ENCODE results near the gene RAPGEF4. TPM values are rescaled to one million over a fixed set of nuclear protein-coding genes. Genes with fewer than 3 reads are reported as not detected.

Gene RAPGEF4
- total RNA-seq, 2 experiments from 2014 or later, result 0.85 to 1.3 TPM

DNA sequence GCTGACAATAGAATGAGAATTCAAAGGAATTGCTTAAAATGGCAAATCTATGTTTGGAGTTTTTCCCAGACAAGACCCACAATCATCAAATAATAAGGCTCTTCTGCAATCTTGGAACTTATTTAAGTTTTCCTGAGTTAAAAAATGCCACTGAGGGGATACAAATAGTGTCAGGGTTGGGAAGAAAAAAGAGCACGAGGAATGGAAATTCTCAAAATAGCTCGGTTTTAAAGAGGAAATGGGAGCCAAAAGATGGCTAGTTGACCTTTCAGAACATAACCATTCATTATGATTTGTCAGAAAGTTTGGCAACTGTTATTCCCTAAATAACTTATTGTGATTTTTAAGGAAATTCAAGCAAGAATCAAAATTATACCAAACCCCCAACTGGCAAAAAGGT is 127.7 kb downstream of the RAPGEF4 start:
- intact Hi-C loops (cut with micrococcal nuclease), result no loop called here
- ATAC-seq (no peak), DNase-seq (no peak)
- POLR2A ChIA-PET, result no interaction called here
- TF ChIP-seq, protein P1, sequence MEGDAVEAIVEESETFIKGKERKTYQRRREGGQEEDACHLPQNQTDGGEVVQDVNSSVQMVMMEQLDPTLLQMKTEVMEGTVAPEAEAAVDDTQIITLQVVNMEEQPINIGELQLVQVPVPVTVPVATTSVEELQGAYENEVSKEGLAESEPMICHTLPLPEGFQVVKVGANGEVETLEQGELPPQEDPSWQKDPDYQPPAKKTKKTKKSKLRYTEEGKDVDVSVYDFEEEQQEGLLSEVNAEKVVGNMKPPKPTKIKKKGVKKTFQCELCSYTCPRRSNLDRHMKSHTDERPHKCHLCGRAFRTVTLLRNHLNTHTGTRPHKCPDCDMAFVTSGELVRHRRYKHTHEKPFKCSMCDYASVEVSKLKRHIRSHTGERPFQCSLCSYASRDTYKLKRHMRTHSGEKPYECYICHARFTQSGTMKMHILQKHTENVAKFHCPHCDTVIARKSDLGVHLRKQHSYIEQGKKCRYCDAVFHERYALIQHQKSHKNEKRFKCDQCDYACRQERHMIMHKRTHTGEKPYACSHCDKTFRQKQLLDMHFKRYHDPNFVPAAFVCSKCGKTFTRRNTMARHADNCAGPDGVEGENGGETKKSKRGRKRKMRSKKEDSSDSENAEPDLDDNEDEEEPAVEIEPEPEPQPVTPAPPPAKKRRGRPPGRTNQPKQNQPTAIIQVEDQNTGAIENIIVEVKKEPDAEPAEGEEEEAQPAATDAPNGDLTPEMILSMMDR (IDR thresholded peaks at IDR 0.05), result no peak
- H3K27me3 Mint-ChIP-seq, result peaks cover 18% of the 10 kb centered on the region
- H3K4me3 Mint-ChIP-seq, result no peak overlapping the region
- no peak overlapping the region for H3K27ac Mint-ChIP-seq
- H3K36me3 Mint-ChIP-seq (ENCODE audit: low read depth), result no peaks in the 10 kb centered on the region
- CTCF ChIA-PET, result interaction anchor here (0.9 to 5.2 kb wide), 6 partner anchors 11 to 72 kb away, joined by 3 to 50 read pairs (median 4); no protein-coding TSS in a partner anchor
- H3K4me1 Mint-ChIP-seq (ENCODE audit: low read depth), result no peaks in the 10 kb centered on the region
- H3K9me3 Mint-ChIP-seq, result no peaks in the 10 kb centered on the region

DNA sequence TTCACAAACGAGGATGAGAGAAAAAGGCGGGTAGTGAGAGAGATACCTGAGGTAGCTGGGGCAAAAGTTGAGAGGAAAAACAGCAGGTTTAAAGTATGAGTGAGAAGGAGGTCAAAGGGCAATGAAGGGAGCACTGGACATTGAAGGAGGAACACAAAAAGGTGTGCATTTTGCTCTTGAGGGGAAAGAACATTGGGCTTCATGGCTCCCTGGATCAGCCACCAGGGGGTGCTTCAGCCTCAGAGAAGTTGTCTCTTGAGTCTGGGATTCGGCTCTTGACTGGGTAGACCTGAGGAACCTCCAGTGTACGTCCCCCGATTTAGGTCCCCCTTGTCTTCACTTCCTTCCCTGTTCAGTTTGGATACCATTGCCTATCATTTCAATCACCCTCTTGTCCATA is 128.5 kb downstream of the RAPGEF4 start:
- Mint-ChIP-seq H3K36me3 (ENCODE audit: low read depth) (no peaks in the 10 kb centered on the region), H3K4me3 (no peak overlapping the region), H3K9me3 (no peaks in the 10 kb centered on the region), H3K4me1 (ENCODE audit: low read depth) (no peaks in the 10 kb centered on the region), H3K27ac (no peak overlapping the region), H3K27me3 (peaks cover 18% of the 10 kb centered on the region)
- TF ChIP-seq, protein P1 (IDR thresholded peaks at IDR 0.05), result peak; percentile 55
- intact Hi-C loops (cut with micrococcal nuclease), result loop anchor here (2.0 kb wide), 1 partner anchor 69 kb away; no protein-coding TSS in a partner anchor
- ATAC-seq (peak; percentile 58), DNase-seq (peak; percentile 78)
- POLR2A ChIA-PET, result no interaction called here
- CTCF ChIA-PET, result interaction anchor here (1.1 to 5.2 kb wide), 6 partner anchors 12 to 72 kb away, joined by 3 to 50 read pairs (median 4); no protein-coding TSS in a partner anchor

DNA sequence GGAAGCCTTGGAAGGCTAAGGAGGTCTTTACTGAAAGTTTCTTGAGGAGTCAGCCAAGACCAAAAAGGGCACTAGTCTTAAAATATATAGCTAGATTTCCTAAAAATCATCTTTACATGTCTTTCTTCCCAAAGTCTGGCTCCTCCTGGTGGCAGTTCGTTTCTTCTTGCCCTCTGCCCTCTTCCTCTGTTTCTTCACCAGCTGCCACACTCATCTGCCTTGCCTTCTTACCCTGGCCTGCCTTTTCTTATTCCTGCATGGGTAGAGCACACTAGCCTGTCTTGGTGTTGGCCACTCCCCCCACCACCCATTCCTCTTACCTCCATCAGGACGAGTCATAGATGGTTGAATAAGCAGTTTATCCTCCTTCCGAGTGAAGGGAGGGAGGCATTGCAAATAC is 129.8 kb downstream of the RAPGEF4 start:
- Mint-ChIP-seq H3K9me3 (no peaks in the 10 kb centered on the region), H3K27ac (no peak overlapping the region), H3K27me3 (peaks cover 16% of the 10 kb centered on the region), H3K36me3 (ENCODE audit: low read depth) (no peaks in the 10 kb centered on the region), H3K4me3 (no peak overlapping the region), H3K4me1 (ENCODE audit: low read depth) (no peaks in the 10 kb centered on the region)
- DNase-seq, result no peak
- TF ChIP-seq, protein P1 (IDR thresholded peaks at IDR 0.05), result no peak
- intact Hi-C loops (cut with micrococcal nuclease), result loop anchor here (2.0 kb wide), 1 partner anchor 67 kb away; no protein-coding TSS in a partner anchor
- CTCF ChIA-PET, result interaction anchor here (1.2 to 5.2 kb wide), 4 partner anchors 15 to 67 kb away, joined by 3 to 50 read pairs (median 4); no protein-coding TSS in a partner anchor
- POLR2A ChIA-PET, result no interaction called here
- ATAC-seq, result no peak

DNA sequence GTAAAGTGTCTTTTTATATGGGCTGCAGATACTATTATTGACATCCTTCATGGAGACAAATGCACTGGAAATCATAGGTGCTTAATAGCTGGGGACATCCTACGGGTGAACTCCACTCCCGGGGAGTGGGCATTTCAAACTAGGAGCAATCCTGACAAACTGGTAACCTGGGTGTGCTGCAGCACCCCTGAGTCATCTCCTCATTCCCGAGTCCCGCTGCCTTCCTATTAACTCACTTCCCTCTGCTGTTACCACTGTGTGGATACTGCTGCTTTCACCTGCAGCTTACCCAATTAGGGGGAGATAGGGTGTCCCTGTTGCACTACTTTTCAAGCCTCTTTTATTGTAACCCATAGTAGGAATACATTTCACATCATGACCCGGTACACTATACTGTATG is 134.2 kb downstream of the RAPGEF4 start:
- peaks cover 5% of the 10 kb centered on the region for H3K4me1 Mint-ChIP-seq (ENCODE audit: low read depth)
- intact Hi-C loops (cut with micrococcal nuclease), result no loop called here
- CTCF ChIA-PET, result interaction anchor here (0.6 to 4.2 kb wide), 4 partner anchors 11 to 63 kb away, joined by 3 to 24 read pairs (median 4); no protein-coding TSS in a partner anchor
- POLR2A ChIA-PET, result no interaction called here
- H3K4me3 Mint-ChIP-seq, result no peak overlapping the region
- TF ChIP-seq, protein P1 (IDR thresholded peaks at IDR 0.05), result no peak
- ATAC-seq (no peak), DNase-seq (no peak)
- peaks cover 3% of the 10 kb centered on the region for H3K27me3 Mint-ChIP-seq
- no peak overlapping the region for H3K27ac Mint-ChIP-seq
- H3K9me3 Mint-ChIP-seq, result no peaks in the 10 kb centered on the region
- H3K36me3 Mint-ChIP-seq (ENCODE audit: low read depth), result no peaks in the 10 kb centered on the region

DNA sequence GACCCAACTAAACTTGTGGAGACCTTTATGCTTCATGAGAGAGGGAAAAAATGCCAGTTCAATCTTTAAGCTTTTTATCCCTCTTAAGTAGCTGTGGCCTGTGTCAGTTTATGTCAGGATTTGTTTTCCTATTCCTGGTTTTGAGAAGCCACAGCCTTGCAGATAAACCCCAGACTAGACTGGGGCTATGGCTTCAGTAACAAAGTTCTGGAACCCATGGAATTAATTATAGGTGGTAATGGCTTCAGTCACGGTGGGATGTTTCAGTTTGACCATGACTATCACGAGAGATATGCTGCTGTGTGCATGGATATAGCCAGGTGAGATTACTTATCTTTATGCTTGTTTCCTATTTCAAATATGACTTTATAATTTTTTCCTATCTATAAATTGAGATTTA is 134.8 kb downstream of the RAPGEF4 start:
- POLR2A ChIA-PET, result no interaction called here
- no peak for DNase-seq
- no peaks in the 10 kb centered on the region for H3K9me3 Mint-ChIP-seq
- H3K27me3 Mint-ChIP-seq, result peaks cover 1% of the 10 kb centered on the region
- intact Hi-C loops (cut with micrococcal nuclease), result no loop called here
- H3K4me1 Mint-ChIP-seq (ENCODE audit: low read depth), result peaks cover 5% of the 10 kb centered on the region
- no peaks in the 10 kb centered on the region for H3K36me3 Mint-ChIP-seq (ENCODE audit: low read depth)
- TF ChIP-seq, protein P1 (IDR thresholded peaks at IDR 0.05), result no peak
- CTCF ChIA-PET, result interaction anchor here (0.6 to 4.2 kb wide), 4 partner anchors 11 to 64 kb away, joined by 3 to 24 read pairs (median 3); no protein-coding TSS in a partner anchor
- ATAC-seq, result no peak
- no peak overlapping the region for H3K27ac Mint-ChIP-seq
- H3K4me3 Mint-ChIP-seq, result no peak overlapping the region

Data from activated CD8-positive, alpha-beta T cell treated with anti-CD3 and anti-CD28 coated beads for 36 hours (primary cell).